Germinal center (tissue), 1 donor: ENCODE data around the gene KCNC1.

Experiments
- DNase-seq: peaks from one replicate; pipeline ENCODE4 v3.0.0; 2012; ENCODE audit warnings: mixed read lengths, low spot score

KCNC1 gene

DNA sequence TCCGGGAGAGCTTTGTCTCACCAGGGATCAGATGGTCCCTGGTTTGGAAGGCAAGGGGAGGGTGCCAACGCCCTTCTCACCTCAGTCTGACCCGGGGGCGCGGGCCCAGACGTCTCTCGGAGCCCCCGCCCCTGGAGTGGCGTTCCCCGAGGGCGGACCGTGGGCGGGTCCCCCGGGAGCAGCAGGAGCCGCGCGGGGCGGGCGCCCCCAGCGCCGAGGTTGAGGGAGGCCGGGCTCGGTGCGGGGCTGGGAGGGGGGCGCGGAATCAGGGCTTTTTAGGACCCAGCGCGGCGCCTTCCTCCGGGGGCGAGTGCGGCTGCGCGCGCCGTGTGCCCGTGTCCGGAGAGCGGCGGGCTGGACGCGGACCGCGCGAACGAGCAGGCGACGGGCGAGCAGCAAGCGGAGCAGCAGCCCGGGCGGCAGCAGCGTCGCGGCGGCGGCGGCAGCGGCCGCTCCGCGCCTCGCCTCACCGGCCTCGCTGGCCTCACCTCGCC is at the start of gene KCNC1:
TSS of gene KCNC1 (plus strand) at position 364 of the 494 bp plus-strand sequence. CDS start 1,222 bp downstream, outside the sequence.
- DNase-seq = no peak

DNA sequence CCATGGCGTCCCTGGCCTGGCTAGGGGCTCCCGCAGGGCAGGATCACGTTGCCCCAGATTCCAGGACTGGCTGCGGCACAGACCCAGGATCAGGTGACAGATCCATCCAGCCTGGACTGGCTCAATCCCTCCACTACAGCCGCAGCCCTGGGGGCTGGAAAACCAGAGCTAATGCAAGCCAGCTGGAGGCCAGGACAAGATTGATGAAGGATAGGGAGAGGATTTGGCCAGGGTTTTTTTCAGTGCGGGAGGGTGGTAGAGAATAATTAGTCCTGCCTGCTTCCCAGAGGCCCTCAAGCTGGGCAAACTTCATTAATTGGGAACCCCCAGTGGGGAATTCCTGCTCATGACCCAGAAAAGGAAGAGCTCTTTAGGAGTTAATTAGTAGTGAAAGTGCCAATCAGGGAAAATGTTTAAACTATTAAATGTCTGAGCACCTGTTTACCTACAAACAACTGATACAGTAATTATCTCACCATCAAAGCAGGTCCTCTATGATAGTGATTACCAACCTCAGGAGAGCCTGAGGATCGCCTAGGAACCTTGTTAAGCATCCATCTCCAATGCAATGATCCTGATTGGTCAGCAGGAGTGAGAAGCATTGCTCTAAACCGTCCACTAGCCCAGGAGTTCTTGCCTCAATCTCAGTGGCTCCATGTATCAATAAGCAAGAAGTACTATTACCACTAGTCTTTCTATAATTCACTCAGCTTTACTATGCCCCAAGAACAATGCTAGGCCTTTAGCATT is 48.2 kb upstream of the KCNC1 start:
- no peak for DNase-seq

DNA sequence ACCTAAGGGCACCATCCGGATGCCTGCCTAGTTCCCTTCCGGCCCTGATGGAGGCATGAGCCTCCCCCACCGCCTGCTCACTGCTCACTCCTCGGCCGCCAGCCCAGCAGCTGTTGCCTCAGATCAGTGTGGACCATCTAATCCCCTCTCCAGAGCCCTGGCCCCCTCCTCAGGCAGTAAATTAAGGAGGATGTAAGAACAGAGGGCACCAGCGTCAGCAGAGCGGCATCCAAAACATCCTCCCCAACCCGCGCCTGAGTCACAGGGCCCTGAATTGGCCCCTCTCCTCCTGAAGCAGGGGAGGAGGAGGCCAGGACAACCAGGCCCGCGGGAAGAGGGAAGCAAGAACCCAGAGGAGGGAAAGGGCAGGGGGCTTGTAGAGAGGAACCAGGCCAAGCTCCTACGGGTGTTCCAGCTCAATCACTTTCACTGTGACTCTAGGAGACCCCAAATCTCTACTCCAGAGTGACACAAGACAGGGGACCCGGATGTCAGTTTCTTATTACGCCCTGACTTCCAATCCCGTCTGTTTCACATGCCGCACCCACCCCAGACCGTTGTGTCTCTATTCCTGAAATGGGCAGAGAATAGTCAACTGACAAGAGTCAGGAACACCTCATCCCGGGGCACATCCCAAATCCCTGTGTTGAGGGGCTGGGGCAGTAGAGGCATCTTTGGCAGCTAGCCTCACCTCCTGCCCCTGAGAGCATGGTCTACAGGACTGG is 46.5 kb upstream of the KCNC1 start:
- DNase-seq = no peak

DNA sequence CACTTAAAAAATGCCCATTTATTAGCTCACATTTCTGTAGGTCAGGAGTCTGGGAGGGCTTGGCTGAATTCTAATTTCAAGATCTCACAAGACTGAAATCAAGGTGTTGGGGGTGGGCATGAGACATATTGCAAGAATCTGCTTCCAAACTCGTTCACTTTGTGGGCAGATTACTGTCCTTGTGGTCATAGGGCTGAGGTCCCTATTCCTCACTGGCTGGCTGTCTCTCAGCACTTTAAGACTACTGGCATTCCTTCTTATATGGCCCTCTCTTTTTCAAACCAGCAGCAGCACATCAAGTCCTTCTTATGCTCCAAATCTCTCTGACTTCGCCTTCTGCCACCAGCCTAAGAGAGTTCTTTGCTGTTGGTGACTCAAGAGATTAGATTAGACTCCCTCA is 43.0 kb upstream of the KCNC1 start:
- DNase-seq = no peak

DNA sequence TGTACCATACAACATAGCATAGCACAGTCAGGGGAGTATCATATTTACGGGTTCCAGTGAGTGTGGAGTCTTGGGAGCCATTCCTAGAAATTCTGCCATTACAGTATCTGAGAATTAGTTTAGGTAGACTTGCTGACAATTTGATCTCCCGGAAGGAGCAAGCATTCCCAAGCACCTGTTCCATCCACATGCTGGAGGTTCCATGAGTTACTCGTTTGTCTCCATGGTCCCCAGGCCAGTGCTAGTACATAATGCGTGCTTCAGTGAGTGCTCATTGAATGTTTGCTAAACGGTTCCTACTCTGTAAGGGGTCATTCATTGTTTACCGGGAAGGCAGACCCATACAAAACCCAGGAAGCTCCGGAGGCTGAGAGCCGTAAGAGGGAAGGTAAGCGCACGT is 42.6 kb upstream of the KCNC1 start:
- DNase-seq = no peak

DNA sequence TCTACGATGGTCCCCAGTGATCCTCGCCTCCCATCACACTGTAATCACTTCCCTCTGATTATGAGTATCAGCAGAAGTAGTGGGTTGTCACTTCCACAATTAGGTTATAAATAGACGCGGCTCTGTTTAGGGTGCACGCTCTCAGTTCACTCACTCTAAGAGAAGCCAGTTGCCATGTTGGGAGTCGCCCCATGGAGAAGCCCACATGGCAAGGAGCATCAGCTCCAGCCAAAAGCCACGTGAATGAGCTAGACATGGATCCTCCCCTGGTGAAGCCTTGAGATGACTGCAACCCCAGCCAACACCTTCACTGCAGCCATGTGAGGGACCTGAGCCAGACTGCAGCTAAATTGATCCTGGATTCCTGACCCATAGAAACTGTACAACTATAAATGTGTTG is 41.6 kb upstream of the KCNC1 start:
- DNase-seq = no peak

DNA sequence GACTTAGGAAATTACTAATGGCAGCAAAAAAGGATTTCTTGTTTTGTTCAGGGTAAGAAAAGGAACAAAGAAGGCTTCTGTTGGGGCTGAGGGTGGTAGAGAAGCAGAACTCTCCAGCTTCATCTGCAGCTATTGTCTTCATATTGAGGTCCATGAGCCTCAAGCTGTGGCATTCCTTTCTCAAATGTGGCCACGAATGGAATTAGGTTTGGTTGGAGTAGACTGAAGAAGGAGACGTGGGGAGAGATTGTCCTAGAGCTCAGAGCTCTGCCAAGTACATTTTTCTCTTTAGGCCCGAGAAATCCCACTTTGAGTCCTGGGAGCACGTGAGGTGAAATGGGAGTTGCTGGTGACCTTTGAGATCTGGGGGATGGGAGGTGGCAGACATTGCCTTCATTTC is 41.0 kb upstream of the KCNC1 start:
- DNase-seq = no peak

DNA sequence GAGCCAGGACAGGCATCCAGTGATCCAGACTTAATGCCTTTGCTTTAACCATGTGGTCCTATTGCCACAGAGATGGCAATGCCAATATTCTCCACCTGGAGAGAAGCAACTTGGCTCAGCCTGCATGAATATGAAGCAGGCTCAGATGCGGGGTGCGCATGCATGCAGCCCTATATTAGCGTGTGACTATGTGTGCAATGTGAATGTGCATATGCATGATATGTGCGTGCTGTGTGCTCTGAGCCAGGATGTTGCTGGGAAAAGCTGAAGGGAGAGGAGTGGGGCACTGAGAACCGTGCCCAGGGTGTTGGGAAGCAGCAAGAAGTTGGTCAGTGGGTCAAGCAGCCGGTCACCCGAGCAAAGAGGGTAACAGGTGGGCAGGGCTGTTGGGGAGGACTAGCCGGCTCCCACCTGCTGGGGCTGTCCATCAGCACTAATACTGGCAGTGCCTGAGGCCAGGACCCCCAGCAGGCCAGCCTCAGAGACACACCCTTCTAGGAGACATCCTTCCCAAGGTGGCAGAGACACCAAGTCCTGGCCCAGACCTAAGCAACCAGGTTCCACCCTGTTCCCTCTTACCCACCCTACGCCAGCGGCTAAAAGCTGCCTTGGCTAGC is 40.0 kb upstream of the KCNC1 start:
- no peak for DNase-seq

DNA sequence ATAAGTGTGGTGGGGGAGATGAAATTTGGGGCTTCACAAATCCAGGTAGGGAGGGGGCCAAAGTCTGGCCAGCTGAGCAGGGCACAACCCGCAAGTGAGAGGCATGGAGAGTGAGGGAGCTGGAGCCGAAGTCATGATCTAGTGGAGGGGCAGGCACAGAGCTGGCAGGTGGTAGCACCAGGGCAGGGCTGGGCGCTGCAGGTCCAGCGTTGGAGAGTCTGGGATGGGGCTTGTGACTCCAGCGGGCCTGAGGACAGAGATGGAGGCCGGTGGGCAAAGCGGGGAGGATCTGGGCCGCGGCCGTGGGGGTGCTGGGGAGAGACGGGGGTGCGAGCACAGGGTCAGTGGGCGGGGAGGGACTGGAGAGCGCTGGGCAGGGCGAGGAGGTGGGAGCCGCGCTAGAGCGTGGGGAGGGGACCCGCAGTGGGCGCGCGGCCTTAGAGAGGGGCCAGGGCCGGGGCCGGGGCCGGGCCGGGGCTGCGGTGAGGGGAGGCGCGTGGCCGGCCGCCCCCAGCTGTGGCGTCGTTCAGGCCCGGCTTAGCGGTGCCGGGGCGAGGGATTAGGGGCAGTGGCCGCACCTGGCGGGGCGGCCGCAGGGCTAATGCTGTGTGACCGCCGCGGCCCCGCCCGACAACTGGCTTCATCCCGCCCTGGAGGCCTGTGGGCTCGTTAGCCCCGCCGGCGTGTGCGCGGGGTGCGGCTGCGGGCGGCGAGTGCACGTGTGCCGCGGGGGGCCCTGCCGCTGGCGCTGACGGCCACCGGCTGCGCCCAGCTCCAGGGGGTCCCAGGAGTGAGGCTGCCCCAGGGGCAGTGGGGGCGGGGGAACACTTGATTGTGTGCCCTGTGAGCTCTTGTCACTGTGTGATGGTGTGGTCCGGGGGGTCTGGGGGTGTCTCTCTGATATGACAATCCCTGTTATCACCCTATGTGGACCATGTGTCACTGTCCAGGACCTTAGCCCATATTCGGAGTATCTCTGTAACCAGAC is 38.8 kb upstream of the KCNC1 start:
- DNase-seq = no peak

DNA sequence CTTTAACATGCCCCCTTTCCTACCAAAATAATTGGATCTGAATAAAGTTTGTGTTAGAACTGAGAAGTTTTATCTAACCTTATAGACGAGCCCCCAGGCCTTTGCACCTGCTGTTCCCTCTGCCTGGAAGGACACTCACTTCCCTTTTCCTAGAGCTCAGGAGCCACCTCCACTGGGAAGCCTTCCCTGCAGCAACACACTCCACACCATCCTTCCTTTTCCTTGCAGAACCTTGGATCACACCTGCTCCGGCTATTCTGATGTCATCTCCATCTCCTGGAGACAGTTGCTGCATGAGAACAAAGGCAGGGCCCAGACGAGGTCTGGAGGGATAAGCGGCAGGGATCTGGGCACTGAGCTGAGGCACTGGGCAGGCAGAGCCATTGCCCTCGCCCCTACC is 37.8 kb upstream of the KCNC1 start:
- DNase-seq = no peak

DNA sequence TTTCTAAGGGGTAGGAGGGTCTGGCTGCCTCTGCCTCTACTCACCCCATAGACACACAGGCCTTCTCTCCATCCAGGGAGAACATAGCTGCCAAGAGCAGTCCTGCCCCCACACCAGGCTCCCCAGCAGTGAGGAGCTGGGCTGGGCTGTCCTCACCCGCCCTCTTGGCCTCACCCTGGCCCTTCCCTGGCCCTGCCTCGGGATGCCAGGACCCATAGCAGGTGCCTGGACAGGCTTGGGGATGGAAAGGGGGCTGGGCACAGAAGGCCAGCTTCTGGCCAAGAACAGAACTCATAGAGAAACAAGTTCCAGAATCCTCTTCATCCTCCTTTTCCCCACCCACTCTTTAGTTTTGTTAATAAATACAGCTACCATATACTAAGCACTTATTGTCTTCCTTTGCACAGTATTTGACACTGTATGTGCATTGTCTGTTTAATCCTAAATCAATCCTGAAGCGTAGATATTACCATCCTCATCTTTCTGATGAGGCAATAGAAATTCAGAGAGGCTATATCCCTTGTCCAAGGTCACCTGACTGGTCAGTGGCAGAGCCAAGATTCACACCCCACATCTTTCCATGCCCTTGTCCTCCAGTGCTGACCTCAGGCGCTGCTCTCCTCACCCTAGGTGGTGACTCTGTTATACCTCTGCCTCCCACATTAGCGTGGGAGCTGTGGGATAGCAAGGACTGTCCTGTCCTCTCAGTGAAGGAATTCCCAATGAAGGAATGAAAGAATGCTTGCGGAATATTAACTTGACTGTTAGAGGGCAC is 37.2 kb upstream of the KCNC1 start:
- DNase-seq = no peak

DNA sequence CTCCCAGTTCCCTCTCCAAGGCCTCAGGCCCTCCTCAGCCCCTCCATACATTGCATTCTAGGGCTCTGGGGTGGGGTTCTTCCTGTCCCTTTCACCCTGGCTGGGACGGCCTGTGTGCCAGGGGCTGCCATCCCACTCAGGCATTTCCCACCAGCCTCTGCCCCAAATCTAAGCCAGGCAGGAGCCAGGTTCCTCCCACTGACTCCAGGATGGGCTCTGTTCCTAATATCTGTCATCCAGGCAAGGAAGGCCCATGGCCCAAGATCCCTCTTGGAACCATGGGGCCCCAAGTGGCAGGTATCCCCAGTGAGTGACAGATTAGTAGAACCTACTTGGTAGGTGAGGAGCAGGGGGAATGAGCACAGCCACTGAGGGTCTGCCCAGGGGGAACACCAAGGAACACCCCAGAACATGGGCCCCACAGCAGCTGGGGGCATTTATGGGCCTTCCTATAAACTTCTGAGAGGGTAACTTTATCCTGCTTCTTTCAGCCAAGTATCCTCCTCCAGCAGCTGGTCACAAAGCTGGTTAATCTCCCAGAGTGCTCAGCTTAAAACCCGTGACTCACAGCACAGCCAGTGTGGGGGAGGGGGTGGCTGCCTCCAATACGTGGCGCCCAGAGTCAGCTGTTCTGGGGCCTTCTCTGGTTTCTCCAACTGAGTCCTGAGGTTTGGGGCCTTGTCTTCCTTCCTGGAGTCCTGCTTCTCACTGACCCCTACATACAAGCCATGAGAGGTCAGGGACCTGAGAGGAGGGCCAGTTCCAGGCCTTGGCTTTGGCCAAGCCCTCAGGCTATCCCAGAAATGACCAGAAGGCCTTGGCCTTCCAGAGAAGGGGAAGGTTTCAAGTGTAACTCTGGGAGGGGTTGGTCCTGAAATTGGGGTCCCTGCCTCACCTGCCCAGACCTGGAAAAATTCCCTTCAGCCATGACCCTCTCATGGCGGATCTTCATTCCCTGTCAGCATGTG is 35.1 kb upstream of the KCNC1 start:
- no peak for DNase-seq

DNA sequence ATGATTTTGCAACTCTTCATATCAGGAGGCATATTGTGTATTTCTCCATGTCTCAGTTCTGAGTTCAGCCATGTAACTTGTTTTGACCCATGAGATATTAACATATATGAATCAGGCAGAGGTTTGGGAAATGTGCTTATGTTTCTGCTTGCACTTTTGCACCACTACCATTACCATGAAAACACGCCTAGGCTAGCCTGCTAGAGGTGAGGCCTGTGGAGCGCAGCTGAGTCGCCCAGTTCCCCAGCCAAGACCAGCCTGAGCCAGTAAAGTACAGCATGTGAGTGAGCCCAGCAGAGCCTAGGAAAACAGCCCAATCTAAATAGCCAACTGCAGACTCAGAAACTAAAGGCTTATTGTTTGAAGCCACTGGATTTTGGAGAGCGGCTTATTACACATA is 33.6 kb upstream of the KCNC1 start:
- no peak for DNase-seq

DNA sequence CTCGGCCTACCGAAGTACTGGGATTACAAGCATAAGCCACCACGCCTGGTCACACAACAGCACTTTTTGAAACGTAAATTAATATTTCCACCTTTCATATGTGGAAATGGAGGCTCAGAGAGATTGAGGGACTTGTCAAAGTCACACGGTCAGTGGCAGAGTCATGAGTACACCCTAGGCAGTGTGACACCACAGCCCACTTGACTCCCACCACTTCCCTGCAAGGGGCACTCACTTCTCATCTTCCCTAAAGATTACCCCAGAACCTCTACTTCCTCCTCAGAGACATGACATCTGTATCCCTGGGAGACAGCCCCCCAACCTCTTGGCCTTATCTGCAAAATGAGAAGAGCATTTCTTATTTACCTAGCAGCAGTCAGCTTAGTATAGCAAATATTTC is 31.7 kb upstream of the KCNC1 start:
- DNase-seq = no peak

DNA sequence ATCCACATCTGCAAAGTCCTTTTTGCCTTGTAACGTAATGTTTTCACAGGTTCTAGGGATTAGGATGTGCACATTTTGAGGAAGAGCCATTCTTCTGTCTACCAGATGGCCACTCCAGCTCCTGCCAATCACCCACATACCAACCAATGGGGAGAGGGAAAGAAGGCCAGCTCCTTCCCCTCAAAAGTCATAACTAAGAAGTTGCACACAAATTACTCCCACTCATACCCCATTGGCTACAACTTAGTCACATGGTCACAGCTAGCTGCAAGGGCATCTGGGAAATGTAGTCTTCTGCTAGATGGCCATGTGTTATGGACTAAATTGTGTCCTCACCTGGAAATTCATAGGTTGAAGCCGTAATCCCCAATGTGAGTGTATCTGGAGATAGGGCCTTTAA is 30.6 kb upstream of the KCNC1 start:
- peak; percentile 49 for DNase-seq

DNA sequence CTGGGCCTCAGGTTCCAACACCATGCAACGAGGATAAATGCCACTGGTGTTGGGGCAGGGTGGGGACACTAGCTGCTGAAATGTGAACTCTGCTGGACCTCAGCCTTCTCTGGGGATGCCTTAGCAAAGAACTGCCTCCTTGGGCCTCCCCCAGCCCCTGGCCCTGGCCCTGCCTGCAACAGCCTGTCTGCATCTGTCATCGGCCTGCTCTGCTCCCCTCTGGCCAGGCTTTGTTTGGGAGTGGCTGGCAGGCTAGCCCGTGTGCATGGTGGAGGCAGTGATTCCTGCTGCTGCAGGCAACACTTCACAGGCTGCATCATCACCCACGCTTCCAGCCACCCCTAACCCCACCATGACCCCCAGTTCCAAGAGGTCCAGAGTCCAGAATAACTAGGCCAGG is 26.8 kb upstream of the KCNC1 start:
- DNase-seq = no peak

DNA sequence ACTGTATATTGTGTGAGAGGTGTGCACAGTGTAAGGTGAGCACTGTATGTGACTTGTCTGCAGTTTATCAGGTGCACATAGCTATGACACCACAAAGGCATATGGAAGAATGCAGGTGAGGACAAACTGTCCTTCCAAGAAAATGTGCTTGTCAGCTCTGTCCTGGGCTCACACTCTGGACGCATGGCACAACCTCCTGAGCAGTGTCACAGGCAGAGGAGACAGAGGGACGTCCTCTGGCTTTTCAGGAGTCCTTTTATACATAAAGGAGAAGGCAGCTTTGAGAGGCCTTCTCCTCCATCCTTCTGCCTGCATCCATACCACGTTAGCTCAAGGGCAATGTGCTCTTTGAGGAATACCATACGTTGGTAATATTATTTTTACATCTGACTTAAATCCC is 22.7 kb upstream of the KCNC1 start:
- no peak for DNase-seq

DNA sequence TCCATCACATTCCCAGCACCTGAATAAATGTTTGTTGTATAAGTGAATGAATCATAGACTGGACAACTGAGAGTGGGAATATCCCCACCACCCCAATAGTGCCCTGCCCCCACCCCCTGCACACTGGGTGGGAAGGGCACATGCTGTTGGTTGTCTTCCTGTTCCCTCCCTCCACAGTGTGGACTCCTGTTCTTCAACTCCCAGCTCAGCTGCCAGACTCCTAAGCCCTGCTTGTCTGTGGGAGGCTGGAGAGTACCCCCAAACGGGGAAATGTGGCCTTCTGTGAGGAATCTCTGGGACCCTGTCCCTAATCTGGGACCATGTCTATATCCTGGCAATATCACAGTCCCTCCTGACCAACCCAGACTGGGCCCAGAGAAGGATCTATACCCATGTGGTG is 20.7 kb upstream of the KCNC1 start:
- no peak for DNase-seq

DNA sequence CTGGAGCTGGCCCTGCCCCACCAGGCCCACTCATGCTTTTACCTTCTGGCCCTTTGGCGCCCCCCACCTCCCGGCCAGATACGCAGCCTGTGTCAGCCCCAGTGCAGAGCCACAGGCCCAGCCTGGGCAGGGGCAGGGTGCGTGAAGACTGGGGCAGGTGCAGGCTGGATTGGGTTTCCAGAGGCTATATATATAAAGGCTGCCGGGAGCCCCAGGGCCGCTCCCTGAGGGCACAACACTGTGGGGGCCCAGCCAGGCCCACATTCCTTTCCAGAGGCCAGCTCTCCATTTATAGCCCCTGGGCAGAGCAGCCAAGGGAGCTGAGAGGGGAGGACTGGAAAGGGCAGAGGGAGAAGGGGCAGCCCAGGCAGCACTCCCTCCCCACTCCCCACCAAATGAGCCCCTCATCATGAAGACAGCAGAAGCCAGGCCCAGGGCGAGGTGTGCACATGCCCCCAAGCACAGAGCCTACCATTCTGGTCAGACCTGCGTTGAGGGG is 20.2 kb upstream of the KCNC1 start:
- no peak for DNase-seq

DNA sequence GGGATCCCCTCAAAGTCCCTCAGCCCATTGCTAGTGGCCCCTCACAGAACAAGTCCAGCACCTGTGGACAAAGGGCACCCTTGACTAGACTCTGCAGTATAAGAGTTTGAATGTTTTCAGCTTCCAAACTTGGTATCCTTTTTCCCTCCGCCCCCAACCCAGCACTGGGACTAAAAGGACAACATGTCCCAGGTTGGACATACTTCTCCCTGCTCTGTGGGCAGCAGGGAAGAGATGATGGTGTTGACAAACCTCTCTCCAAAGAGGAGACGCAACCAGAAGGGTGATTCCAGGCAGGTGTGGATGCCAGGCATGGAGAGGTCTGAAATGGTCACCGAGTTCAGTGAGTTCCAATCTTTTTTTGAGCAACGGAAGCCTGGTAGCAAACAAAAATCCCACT is 19.7 kb upstream of the KCNC1 start:
- no peak for DNase-seq
